Neural crest cell (in vitro differentiated cells): ENCODE data around the gene NAGA. TPM values are rescaled to one million over a fixed set of nuclear protein-coding genes. Genes with fewer than 3 reads are reported as not detected.
A peak's percentile ranks its signal among the peaks of the same experiment; 100 is the strongest.

Experiments used
- DNase-seq: peaks from one replicate; pipeline ENCODE4 v3.0.0; 2021; ENCODE audit warnings: low read depth, mixed read lengths, low spot score
- H3K27ac Mint-ChIP-seq: one replicate; pipeline ENCODE4 v1.8.0; 2021; ENCODE audit warnings: mild to moderate bottlenecking, mixed read lengths; ENCODE audit not compliant: unreplicated experiment
- H3K27me3 Mint-ChIP-seq: 2 replicates; pipeline ENCODE4 v1.8.0; 2021; ENCODE audit warnings: low read depth, mild to moderate bottlenecking, mixed read lengths
- H3K36me3 Mint-ChIP-seq: 2 replicates; pipeline ENCODE4 v1.8.0; 2021; ENCODE audit warnings: low read depth, mild to moderate bottlenecking, mixed read lengths
- H3K4me1 Mint-ChIP-seq: 2 replicates; pipeline ENCODE4 v1.8.0; 2021; ENCODE audit warnings: mixed read lengths
- H3K4me3 Mint-ChIP-seq: one replicate; pipeline ENCODE4 v1.8.0; 2021; ENCODE audit warnings: mild to moderate bottlenecking, mixed read lengths
- H3K9me3 Mint-ChIP-seq: 2 replicates; pipeline ENCODE4 v1.8.0; 2021; ENCODE audit warnings: mixed read lengths
- total RNA-seq: library from RNA; stranded (reverse); gene quantifications from 2 replicates; pipeline ENCODE4 v1.2.1, GENCODE V29; 2021
- TF ChIP-seq, protein P1 (sequence below): fragments of 200-600 bp; sonication (generic); conservative IDR thresholded peaks from 2 replicates; pipeline ENCODE4 v1.5.0; 2021; ENCODE audit warnings: antibody characterized with exemption, mild to moderate bottlenecking

The NAGA gene
- total RNA-seq, 1 donor from 2014 or later: 21.4 TPM

DNA sequence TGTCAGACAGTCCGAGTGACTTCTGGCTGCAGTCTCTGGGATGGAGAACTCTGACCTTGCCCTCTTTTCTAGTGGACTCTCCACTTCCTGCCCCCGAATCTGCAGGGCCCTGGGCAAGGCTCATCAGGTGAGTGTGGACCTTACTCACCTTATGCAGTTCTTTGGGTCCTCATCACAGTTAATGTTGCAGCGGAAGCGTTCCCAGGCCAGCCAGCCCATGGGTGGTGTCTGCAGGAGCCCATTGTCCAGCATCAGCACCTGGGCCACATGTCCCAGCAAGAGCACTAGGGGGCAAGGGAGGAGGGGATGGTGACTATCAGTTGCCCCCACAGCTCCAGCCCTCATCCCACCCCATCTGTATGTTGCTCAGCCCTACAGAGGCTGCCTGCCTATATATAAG is 2.3 kb downstream of the NAGA start:
- no peaks in the 10 kb centered on the region for H3K27me3 Mint-ChIP-seq
- no peak overlapping the region for H3K27ac Mint-ChIP-seq
- TF ChIP-seq, protein P1, sequence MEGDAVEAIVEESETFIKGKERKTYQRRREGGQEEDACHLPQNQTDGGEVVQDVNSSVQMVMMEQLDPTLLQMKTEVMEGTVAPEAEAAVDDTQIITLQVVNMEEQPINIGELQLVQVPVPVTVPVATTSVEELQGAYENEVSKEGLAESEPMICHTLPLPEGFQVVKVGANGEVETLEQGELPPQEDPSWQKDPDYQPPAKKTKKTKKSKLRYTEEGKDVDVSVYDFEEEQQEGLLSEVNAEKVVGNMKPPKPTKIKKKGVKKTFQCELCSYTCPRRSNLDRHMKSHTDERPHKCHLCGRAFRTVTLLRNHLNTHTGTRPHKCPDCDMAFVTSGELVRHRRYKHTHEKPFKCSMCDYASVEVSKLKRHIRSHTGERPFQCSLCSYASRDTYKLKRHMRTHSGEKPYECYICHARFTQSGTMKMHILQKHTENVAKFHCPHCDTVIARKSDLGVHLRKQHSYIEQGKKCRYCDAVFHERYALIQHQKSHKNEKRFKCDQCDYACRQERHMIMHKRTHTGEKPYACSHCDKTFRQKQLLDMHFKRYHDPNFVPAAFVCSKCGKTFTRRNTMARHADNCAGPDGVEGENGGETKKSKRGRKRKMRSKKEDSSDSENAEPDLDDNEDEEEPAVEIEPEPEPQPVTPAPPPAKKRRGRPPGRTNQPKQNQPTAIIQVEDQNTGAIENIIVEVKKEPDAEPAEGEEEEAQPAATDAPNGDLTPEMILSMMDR: no peak
- H3K9me3 Mint-ChIP-seq: no peaks in the 10 kb centered on the region
- H3K36me3 Mint-ChIP-seq: peaks cover 8% of the 10 kb centered on the region
- H3K4me1 Mint-ChIP-seq: peaks cover 34% of the 10 kb centered on the region
- no peak for DNase-seq
- H3K4me3 Mint-ChIP-seq: peak overlapping the region; percentile 81

DNA sequence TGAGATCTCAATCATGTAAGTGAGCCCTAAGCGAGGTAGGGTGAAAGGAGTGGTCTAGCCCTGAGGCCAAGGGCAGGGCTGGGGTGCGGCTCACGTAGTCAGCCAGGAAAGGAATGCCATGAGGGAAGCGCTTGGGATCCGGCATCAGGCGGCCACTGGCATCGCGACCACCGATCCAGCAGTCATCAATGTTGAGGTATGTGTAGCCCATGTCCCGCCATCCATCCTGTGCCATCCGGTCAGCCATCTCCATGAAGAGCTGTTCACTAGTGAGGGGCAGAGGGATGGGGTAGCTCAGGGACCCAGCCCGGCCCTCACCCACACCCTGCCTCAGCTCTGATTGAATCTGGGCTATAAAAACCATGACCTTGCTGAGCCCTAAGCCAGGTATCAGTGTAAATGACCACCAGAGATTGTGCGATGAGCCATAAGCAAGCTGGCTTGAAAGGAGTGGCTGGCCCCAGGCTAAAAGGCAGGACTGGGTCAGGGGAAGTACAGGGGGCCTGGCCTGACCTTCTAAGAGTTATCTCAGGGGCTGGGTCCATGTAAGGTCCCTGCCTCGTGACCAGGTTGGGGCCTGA is 2.9 kb downstream of the NAGA start:
- no peak for DNase-seq
- no peak overlapping the region for H3K4me3 Mint-ChIP-seq
- H3K4me1 Mint-ChIP-seq: peaks cover 32% of the 10 kb centered on the region

DNA sequence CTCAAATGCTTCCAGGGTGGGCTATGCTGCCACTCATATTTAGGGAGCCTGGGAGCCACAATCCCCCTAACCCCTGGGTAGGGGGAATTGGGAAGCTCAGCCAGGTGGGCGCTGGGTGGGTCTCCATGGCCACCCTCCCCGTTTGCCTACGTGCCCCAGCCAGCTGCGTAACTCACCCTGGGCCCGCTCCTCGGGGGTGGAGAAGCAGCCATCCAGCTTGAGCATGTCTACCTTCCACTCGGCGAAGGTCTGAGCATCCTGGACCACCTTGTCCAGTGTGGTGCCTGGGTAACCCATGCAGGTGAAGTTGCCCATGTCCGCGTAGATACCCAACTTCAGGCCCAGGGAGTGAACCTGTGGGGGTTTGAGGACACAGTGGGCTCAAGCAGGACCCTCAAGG is 3.7 kb downstream of the NAGA start:
- Mint-ChIP-seq H3K4me1 (peaks cover 29% of the 10 kb centered on the region), H3K4me3 (no peak overlapping the region), H3K36me3 (peaks cover 11% of the 10 kb centered on the region), H3K27me3 (no peaks in the 10 kb centered on the region), H3K9me3 (no peaks in the 10 kb centered on the region), H3K27ac (no peak overlapping the region)
- TF ChIP-seq, protein P1: no peak
- DNase-seq: no peak

More for the DNA sequence above, 2.9 kb downstream of the NAGA start:
- Mint-ChIP-seq H3K27me3 (no peaks in the 10 kb centered on the region), H3K27ac (no peak overlapping the region), H3K9me3 (no peaks in the 10 kb centered on the region), H3K36me3 (peaks cover 11% of the 10 kb centered on the region)
- TF ChIP-seq, protein P1: no peak

DNA sequence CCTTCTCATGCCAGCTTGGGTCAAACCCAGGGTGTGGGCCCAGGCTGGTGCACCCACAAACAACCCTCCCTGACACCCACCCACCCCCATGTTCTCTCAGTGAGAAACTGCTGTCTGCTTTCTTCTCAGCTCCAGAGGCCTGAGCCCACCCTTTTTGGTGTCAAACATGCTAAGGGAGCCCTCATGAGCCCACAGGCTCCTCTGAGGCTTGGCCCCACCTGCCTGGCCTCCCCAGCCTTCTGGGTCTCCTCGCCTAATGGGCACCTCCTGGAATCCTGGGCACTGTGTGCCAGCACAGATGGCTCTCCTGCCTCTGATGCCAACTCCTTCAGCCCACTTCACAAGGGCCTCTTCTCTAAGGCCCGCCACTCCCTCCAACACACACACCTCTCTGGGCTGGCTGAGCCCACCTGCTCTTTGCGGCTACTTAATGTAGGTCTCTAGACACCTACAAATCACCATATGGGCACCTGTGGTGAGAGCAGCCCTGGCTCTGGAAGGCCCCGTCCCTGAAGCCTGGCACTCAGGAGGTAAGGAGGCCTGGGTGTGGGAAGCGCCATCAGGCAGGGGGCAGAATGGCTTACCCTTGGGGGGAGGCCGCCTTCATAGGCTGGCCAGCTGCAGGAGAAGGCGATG is 4.4 kb downstream of the NAGA start:
- Mint-ChIP-seq H3K36me3 (peaks cover 11% of the 10 kb centered on the region), H3K27ac (no peak overlapping the region), H3K4me3 (no peak overlapping the region), H3K4me1 (peaks cover 27% of the 10 kb centered on the region), H3K27me3 (no peaks in the 10 kb centered on the region), H3K9me3 (no peaks in the 10 kb centered on the region)
- TF ChIP-seq, protein P1: no peak
- DNase-seq: no peak

DNA sequence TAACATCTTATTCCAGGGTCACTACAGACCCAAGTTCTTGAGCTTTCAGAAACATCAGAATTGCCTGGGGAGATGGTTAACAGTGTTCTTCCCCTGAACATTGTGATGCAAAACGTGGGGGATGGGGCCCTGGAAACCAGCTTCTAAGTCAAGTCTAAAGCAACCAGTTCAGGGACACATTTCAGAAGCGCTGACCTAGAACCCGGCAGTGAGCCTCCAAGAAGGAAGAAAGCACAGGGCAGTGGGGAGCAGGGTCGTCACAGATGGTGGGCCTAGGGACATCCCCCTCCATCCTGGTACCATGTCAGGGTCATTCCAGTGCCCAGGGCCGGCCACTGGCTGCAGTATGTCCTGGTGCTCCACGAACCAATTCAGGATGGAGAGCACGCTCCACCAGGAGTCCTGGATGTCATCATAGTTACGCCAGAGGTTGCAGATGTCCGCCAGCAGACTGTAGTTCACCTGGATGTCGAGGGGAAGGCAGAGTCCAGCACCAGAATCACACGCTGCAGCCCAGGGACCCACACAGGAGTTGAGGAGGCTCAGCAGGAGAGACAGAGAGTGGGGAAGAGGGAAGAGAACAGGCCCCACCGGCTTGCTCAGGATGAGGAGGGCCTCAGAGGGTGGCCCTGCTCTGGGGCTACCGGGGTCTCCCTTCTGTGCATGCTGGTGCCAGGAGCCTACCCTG is 5.0 kb downstream of the NAGA start:
- Mint-ChIP-seq H3K27ac (no peak overlapping the region), H3K4me1 (peaks cover 21% of the 10 kb centered on the region), H3K9me3 (no peaks in the 10 kb centered on the region), H3K36me3 (peaks cover 11% of the 10 kb centered on the region), H3K27me3 (no peaks in the 10 kb centered on the region), H3K4me3 (peak overlapping the region; percentile 39)
- TF ChIP-seq, protein P1: no peak
- no peak for DNase-seq
